AG08396 (cell line): ENCODE measurements around the gene PPP2R2B.

Experiments
- DNase-seq: peaks from one replicate; pipeline ENCODE4 v3.0.0; 2012; ENCODE audit warnings: low spot score, mixed read lengths

PPP2R2B gene

DNA sequence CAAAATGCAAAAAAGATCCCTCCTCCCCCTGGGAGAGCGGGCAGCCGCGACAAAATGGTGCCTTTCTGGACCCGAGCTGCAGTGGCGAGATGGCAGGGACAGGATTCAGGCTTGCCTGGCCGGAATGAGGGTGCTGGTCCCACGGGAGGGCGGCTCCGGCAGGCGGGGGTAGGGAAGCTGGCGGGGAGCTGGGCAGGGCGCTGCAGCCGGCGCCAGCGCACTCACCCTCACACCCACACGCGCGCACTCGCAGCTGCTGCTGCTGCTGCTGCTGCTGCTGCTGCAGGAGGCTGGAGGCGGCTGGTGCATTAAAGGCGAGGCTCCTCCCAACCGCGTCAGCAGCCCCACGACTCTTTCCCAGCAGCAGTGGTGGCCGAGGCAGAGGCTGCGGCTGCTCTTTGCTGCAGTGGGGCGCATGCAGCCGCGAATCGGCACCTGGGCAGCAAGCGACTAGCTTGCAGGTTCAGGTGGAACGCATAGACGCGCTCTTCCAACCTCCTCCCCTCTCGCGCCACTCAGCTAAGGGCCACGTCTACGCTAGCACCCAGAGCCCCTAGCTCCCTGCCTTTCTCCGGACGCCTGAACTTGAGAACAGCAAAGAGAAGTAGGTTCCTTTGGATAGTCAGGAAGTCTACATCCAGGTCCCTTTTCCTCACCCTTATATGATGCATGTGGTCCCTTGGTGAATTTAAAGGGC is at the start of gene PPP2R2B:
PPP2R2B (minus strand) TSS at position 282 of the 697 bp plus-strand sequence.
- peak; percentile 40 for DNase-seq

DNA sequence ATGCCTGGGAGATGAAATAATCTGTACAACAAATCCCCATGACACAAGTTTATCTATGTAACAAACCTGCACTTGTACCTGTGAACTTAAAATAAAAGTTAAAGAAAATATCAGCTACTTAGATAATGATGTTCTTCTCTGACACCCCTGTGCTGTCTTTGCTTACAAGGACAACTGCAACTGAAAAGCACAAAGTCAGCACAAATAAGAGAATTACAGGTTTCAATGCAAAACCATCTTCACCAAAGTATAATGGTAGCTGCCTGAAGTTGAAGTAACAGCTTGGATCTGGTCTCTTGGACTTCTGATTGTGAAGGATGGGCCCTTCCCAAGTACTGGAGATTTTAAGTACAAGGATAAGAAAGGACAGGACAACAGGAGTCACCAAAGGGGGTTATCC is 45.6 kb upstream of the PPP2R2B start:
- no peak for DNase-seq

DNA sequence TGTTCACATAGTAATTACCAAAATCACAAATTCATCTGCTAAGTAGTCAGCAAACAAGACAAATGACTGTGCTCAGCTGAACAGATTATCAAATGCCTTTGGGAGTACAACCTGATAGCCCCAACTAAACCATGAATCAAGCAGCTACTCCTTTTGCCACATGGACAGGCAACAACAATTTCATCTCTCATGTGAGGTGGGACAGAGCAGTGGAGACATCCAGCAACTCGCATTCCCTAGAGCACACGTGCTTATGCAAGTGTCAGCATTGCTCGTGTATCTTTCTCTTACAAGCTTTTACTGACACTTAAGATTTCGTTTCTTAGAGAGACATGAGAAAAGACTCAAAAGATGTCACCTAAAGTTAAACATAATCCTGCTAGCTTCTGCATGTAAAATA is 42.7 kb upstream of the PPP2R2B start:
- DNase-seq, result no peak

DNA sequence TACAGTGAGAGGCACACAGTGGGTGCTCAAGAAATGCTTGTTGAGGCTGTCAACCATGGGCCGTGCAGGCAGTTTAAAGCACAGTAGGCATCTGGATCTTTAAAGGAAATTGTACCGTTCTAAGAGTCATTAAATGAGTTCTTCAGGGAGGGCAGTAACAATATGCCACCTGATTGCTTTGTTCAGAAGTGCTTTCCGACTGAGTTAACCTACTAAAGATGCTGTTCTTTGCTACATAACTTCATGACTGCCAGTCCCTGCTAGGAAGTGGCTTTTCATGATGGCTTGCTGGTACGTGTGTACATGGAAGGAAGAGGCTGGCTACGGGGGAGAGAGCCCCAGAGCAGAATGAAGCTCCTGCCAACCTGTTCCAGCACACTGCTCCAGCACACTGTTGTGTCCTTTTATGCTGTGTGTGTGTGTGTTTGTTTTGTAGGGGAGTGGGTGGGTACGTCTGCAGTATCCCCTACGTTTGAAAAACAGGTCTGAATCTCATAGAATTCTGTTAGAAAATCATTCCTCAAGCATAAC is 41.9 kb upstream of the PPP2R2B start:
- no peak for DNase-seq

DNA sequence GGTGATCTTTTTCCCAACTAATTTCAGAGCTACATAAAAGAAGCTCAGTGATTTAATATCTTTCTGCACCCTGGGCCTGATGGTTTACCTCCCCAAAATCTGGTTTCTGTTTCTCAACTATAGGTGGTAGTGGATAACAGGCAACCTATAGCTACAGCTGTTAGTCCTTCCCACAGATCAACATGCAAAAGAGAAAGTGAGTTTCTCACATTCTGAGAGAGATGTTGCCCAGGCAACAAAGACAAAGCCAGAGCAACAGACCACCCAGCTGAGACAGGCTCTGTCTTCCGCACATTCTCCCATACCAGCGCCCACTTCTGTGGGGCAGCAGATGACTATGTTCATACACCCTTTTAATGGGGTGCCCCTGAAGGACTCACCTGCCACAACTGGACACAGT is 40.7 kb upstream of the PPP2R2B start:
- DNase-seq, result no peak

DNA sequence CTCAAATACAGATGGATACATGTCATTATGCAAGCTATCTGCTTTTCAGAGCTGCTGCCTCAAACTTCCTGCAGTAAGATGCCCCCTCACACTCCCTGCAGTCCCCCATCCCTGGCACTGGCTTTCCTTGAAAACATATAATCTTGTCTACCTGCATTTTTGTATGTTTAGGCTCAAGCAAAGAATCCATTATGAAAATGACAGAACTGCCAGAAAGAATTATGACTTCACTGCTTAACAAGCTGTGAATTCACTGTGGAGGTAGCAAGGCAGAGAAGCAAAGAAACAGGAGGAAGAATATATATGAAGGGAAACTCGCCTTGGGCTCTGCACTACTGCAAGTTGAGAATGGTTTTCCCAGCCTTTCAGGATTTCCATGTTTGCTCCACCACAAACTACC is 39.4 kb upstream of the PPP2R2B start:
- no peak for DNase-seq

DNA sequence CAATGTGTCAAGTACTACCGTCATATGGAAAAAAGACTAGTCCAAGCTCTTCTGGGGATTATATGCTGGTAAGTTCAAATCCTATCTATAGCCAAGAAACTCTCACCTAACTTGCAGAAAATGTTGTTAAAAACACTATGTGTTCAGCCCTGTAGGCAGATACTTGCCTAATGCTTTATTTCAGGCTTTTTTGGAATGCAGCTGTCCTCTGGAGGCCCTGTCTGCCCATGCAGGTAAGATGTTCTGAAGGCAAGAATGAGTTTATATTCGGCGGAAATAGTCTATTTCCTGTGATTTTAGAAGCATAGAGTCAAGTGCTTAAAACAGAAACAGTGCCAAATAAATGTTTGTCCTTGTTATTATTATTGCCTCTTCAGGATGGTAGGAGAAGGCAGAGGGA is 34.3 kb upstream of the PPP2R2B start:
- DNase-seq, result no peak

DNA sequence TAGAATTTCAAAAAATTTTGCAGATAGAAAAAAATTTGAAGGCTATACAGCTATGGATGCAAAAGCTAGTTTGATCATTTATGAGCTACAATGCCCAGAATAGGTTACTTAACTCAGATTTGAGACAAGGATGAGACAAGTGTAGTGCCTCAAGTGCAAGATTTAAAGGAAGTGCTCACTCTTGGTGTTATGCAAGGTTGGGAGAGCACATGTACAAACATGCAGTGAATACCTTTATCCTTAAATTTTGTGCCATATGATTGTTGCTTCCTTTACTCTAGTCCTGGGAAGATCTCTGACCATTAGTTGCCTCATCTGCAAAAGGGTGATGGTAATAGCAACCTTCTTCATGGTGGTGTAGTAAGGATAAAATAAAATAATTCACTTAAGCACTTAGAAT is 31.7 kb upstream of the PPP2R2B start:
- DNase-seq, result no peak

DNA sequence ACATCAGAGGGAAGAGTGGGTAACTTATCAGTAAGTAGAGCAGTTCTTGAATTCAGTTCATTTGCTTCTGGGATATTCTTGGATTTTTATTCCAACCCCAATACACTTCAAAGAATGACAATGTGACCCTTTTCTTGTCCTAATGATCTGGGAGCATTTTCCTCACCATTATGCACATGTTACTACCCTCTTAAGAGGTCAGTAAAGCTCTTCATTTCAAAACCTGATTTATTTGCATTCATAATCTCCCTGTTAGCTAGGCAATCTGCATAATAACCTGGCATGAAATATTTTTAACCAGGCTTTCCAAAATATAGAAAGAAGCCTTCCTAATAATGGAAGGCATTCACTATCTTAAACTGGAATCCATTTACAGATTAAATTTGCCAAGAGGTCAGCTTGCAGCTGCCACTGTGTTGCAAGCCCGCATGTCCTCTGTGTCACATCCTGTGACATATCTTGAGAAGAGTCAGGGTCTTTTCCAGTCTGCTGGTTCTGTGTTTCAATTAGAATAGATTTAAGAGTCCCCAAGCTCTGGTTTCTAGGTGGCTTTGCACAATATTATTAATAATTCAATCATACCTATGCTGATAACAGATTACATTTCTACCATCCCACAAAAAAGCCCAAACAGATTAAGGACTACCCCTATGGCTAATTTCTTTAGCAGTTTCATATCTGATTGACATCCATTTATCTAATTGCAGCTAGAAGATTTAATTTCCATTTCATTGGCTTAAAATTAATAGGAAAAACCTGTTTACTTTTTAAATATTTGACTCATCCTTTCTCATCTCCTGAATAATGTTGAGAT is 30.9 kb upstream of the PPP2R2B start:
- DNase-seq, result no peak

DNA sequence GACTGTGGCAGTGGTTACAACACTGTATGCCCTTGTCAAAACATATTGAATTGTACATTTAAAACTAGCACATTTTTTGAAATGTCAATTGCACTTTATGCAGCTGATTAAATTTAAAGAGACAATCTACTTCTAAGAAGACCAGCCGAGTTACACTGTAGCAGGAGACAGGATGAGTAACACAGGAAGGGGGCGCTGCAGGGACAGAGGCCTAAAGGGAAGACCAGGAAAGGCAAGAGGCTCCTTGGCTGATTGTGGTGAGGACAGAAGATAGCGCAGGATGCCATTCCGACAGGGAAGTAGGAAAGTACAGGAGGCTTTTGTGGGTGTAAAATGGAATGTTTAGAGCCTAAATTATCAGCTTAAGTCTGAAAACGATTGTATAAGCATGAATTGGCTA is 28.2 kb upstream of the PPP2R2B start:
- no peak for DNase-seq

DNA sequence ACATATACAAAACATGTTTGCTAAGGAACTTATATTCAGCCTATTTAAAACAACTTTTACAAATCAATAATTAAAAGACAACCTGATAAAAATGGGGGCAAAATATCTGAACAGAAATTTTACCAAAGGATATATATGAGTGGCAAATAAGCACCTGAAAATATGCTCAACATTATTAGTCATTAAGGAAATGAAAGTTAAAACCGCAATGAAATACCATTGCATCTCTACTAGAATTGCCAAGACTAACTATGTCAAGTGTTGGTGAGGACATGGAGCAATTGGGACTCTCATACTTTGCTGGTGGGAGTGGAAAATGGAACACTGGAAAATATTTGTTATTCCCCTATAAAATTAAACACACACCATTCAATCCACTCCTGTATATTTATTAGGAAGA is 26.3 kb upstream of the PPP2R2B start:
- DNase-seq, result no peak

DNA sequence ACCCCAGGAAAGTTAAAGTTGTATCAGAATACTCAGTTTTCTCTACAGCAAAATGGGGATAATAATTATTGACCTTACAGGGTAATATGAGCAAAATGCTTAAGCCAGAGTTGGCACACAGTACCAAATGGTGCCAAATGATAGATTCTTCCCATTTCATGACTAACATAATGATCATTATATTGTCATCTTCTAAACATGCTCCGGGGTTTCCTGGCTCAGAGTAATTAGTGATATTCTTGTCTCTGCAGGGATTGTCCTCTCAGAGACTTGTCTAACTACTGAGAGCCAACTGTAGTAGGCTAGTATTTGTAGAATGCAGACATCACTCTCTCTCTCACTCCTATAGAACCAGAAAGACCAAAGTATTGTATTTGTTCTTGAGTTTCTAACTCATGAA is 25.2 kb upstream of the PPP2R2B start:
- DNase-seq, result no peak

DNA sequence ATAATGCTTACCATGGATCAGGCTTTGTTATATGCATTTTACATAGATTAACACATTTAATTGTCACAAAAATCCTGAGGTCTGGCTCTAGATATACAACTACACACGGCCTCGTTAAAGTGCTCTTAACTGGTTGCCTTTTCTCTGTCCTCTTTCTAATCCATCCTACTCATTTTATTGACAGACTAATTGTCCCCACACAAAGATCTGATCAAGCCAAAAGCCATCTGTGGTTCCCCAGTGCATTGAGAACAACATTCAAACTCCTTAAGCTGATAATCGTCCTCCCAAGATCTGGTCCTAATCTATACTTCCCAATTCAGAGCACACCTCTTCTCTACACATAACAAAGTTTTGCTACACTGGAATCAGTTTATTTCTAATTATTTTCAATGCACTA is 23.9 kb upstream of the PPP2R2B start:
- DNase-seq, result no peak

DNA sequence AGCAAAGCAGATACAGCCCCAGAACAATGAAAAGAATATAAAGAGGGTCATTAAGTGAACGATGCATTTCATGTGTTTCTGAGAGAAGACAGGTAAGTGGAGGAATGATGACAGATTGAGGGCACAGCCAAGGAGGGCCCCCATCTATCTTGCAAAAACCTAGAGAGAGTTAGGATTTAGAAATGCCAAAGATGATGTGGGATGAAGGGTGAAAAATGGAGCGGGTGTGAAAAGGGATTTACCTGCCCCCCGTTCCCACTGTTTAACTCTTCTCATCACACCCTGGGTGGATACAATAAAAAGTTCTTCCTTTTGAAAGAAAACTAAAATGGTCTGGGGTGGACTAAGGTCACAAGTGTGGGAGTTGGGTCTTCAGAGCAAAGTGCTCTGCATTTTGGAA is 18.5 kb upstream of the PPP2R2B start:
- no peak for DNase-seq

DNA sequence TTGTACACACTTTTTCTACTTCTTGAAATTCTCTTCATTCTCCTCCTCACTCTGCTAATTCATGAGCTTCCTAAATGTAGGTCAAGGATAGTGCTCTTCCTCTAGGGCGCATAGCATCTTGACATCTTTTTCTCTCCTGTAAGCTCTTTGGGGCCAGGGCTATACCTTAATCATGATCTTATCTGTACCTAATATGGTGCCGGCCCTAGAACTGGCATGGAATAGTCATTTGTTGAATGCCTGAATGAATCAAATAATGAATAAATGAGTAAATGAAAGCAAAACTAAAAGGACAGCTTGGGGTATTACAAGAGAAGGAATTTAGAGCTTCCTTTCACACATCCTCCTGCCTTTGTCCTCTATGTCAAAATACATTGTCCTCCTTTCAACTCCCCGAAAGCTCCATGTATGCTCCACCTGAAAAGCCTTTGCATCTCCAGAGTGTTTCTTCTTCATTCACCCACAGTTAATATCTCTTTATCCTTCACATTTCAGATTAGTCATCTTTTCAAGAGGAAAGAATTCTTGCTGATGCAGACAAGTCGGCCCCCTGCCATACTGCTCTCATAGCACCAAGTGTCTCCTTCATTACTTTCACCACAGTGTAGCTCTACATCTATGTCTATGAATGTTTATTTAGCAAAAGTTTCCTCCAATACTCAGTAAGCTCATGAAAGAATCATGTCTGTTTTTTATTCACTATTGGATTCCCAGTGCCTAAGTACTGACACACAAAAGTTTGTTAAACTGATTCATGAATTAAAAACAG is 16.4 kb upstream of the PPP2R2B start:
- no peak for DNase-seq

DNA sequence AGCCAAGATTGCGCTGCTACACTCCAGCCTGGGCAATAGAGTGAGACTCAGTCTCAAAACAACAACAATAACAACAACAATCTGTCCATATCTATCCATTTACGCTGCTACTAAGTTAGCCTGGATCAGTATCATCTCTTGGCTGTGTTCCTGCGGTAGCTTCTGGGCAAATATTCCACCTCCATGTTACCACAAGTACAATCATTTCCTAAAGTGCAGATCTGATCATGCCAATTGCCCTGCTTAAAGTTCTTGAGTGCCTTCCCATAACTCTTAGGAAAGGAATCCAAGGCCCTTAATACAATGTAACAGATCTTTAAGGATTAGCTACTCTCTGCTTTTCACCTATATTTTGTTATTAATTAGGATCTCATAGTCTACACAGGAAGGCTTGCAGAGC is 15.4 kb upstream of the PPP2R2B start:
- DNase-seq, result no peak

DNA sequence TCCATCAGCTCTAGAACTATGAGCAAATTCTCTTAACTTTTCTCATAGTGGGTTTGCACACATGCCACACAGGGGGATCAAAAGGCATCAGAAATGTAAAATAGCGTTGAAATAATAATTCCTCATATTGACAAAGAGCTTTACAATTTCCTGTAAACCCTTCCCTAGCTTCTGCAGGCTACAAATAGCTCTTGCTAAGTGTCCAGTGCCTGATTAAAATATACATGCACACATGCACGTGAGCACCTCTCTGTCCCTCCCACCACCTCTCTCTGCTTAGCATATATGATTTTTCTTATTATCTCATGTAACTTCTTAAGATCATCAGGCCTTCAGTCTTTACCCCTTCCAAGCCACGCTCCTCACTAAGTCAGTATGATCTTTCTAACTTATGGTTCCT is 13.7 kb upstream of the PPP2R2B start:
- no peak for DNase-seq

DNA sequence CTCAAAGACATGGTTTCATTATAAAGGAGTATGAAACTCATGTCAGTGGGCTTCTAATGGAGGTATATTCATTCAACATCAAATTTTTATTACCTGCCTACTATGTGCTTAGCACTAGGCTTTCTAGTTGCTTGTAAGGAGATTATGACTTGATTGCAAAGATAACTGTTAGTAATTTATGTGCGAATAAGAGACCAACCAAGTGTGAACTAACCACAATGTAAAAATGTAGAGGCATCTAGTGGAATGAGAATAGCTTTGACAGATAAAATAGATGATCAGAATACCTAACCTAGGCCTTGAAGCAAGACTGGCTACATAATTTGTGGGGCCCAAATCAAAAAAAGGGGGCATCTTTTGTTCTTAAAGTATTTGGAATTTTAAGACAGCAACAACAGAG is 13.0 kb upstream of the PPP2R2B start:
- DNase-seq, result no peak

DNA sequence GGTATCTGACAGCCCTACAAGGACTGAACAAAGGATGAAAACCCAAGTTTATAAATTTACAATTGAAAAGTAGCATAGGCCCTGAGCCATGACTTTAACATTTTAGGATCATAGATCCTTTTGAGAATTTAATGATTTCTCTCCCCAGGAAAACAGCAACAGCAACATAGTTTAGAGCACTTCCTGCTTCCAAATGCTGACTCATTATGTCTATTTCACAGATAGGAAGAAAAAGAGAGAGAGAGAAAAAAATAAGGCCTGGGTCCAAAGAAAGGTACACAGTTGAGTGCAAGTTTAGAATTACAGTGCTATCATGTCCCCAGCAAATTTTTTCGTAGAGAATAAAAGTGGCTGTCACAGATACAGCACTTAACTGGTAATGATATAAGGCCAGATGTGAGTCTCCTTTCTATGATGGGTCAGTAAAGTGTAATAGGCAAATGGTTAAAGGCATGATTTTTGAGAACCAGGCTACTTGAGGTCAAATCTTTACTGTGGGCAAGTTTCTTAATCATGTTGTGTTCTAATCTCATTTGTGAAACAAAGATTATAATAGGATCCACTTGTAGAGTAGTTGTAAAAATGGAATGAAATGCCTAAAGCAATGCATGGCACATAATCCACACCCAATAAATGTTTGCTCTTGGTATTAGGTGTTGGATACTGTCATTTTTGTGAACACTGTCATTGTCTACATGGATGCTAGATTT is 12.3 kb upstream of the PPP2R2B start:
- no peak for DNase-seq

DNA sequence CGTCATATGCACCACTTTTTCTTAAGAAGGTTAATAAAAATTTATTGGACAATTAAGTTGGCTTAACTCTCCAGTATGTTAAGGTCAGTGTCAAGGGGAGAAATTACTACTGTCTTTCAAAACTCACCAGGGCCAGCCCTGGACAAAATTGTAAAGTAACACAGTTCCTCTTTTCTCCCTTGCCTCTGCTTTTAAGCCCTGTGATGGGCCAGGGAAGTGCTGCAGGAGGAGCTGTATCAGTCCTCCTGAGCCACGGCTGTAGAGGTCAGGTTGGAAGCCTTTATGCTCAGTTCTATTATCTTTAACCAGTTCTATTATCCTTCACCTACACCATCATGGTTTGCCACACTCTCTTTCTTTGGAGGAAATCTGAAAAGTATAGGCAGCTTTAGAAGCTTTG is 11.5 kb upstream of the PPP2R2B start:
- DNase-seq, result no peak

DNA sequence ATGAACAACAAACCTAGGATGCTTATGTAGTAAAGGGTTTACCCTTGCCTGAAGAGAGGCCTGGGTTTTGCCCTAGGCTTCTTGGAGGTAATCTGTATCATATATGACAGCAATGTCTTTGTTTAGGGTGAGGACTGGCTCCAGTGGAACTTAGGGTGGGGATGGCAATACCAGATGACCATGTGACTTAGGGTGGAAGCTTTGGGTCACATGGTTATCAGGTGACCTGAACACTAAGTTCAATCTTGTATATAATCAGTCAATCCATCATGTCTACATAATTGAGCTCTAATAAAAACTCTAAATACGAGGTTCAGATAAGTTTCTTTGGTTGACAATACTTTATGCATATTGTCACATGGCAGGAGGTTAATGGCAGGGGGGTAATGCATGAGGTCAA is 10.6 kb upstream of the PPP2R2B start:
- no peak for DNase-seq

DNA sequence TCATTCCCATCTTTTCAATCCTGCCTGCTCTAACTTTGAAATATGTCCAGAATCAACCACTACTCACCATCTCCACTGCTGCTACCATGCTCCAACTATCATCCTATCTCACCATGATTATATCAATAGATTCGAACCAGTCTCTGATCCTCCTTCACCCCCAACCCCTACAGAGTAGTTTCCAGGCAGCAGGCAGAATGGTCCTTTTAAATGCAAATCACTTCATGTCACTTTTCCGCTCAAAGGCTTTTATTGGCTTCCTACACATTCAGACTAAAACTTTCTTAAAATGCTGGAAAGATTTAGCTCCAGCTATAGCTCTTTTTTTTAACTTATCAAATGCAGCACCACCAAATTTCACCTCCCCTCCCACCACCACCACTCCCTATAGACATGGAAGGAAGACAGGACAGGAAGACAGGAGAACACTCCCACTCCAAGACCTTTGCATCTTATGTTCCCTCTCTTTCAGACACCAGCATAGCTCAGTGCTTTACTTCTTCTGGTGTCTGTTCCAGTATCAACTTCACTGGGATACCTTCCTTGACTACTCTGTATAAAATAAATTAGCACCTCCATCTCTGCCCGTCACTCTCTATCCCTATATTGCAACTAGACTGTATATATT is 9.9 kb upstream of the PPP2R2B start:
- no peak for DNase-seq
